ENCODE measurements around the gene ARHGAP25.

ARHGAP25 gene

GRCh38 chr2:68719912-68720311 is 14.7 kb upstream of the ARHGAP25 start:
- Histone ChIP-seq H3K27ac (no peak overlapping the region), H3K4me3 (no peak overlapping the region)
- TF ChIP-seq CTCF (IDR thresholded peaks at IDR 0.05): no peak
- DNase-seq (ENCODE audit: low spot score): no peak

- H3K27ac ChIP-seq: no peak overlapping the region
- no peak overlapping the region for H3K4me3 ChIP-seq
- TF ChIP-seq CTCF (IDR thresholded peaks at IDR 0.05): no peak
- no peak for DNase-seq (ENCODE audit: low spot score)
Measured at GRCh38 chr2:68720665-68721064, 13.9 kb upstream of the ARHGAP25 start.

DNA sequence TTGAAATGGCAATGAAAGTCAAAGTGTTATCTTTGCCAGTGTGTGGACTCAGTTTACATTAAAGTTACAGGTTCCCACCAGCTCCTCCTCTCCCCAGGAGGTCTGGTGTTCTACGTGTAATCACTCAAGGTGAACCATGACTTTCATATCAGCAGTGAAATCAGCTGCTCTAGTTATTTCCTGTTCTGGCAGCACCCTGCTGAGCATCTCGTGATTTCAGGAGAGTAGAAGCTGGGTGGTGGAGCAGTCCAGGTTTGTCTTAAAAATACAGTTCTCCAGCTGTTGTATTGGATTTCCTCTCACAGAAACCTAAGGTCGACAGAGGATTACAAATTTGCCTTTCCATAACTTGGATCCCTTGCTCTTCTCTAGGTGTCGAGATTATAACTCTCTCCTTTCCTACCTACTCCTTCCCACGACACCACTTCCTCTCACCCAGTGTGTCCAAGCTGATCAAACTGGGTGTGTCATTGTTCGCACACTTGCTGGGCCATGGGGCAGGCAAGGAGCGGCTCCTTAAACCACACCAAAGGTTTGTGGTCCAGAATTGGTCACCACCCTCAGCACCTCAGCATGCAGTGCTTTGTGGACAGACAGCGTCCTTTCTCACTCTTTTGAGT is 13.0 kb upstream of the ARHGAP25 start:
- TF ChIP-seq CTCF (IDR thresholded peaks at IDR 0.05): no peak
- DNase-seq (ENCODE audit: low spot score): no peak

GRCh38 chr2:68722712-68723111 is 11.9 kb upstream of the ARHGAP25 start:
- H3K27ac ChIP-seq: no peak overlapping the region

More for the DNA sequence above, 13.0 kb upstream of the ARHGAP25 start:
- H3K27ac ChIP-seq: no peak overlapping the region
- no peak overlapping the region for H3K4me3 ChIP-seq

GRCh38 chr2:68723181-68723580 is 11.4 kb upstream of the ARHGAP25 start:
- Histone ChIP-seq H3K4me3 (no peak overlapping the region), H3K27ac (no peak overlapping the region)
- DNase-seq (ENCODE audit: low spot score): no peak
- no peak for TF ChIP-seq CTCF (IDR thresholded peaks at IDR 0.05)

More at GRCh38 chr2:68722712-68723111, 11.9 kb upstream of the ARHGAP25 start:
- H3K4me3 ChIP-seq: no peak overlapping the region
- TF ChIP-seq CTCF (IDR thresholded peaks at IDR 0.05): no peak
- no peak for DNase-seq (ENCODE audit: low spot score)

DNA sequence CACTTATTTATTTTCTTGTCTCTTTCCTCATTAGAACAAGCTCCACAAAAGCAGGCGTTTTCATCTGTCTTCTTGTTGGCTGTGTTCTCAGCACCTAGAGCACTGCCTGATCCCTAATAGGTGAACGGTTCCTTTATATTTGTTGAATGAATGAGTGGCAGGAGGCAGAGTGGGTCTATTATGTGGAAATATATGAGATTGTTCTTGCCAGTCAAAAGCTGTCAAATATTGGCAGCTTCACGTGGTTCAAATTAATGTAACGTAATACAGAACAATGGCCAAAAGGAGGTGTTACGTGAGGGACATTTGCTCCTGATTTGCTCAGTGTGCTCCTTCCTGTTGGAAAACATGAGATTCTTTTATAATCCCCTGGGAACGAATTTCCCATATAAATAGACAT is 8.5 kb upstream of the ARHGAP25 start:
- Histone ChIP-seq H3K27ac (no peak overlapping the region), H3K4me3 (no peak overlapping the region)
- TF ChIP-seq CTCF (IDR thresholded peaks at IDR 0.05): no peak
- DNase-seq (ENCODE audit: low spot score): no peak

- H3K27ac ChIP-seq: no peak overlapping the region
- no peak overlapping the region for H3K4me3 ChIP-seq
- DNase-seq (ENCODE audit: low spot score): no peak
- TF ChIP-seq CTCF (IDR thresholded peaks at IDR 0.05): no peak
Measured at GRCh38 chr2:68726608-68727367, 7.8 kb upstream of the ARHGAP25 start.

All from coronary artery (tissue), 2 donors.